ENCODE data around the gene MEIOSIN.

MEIOSIN gene

DNA sequence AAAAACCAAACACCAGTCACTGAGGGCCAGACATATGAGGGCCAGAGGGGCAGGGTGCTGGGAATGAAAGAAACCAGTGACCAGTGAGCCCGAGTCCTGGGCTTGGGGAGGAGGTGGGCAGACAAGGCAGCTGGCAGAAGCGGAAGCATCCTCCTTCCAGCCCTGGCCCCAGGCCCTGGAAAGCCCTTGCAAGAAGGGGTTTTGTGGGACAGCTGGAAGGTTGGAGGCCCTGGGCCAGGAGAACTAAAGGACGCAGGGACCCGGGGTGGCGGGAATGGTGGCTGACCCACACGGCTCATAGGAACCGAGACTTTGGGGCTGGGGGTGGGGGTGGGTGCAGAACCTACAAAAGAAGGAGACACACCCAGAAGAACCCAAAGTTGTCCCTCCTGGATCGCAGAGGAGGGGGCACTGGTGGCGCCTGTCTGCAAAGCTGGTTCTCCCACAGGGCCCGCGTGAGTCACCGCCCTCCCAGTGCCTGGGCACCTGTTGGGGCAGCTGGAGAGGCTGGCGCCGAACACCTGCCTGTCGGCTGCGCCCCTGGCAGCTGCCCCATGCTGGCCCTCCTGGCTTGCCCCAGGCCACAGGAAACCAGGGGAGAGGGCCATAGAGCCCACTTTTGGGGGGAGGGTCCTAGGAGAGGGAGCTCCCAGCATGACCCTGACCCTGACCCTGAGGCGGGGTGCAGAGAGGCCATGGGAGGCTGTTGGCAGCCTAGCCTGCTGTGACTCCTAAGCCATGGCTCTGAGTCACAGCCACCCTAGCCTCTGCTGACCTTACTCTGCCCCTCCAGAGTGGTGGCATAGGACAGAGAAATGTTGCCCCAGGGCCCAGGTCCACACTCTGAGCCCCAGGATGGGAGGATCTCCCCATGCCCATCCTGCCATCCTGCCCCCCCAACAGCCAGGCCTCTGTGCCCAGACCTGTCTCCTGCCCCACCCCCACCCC is 48.2 kb downstream of the MEIOSIN start:
- DNase-seq (ENCODE audit: extremely low spot score), result no peak

GRCh38 chr19:45782162-45782691 is 49.0 kb downstream of the MEIOSIN start, which contains the start of gene DMPK:
Gene DMPK (minus strand): TSS chr19:45782490. CDS start chr19:45782352, 138 bp downstream.
- POLR2A ChIA-PET, result interaction anchor here (0.6 kb wide), 1 partner anchor 213 kb away, joined by 9 read pairs; the partner anchor contains the start of gene CCDC61
- CTCF ChIA-PET, result interaction anchor here (0.8 to 5.4 kb wide), 5 partner anchors 9 to 35 kb away, joined by 3 to 63 read pairs (median 6); partner anchors contain the start of genes DMWD and SIX5
- no peak for DNase-seq (ENCODE audit: extremely low spot score)

More for the DNA sequence above, 48.2 kb downstream of the MEIOSIN start:
- TF ChIP-seq, protein P1, sequence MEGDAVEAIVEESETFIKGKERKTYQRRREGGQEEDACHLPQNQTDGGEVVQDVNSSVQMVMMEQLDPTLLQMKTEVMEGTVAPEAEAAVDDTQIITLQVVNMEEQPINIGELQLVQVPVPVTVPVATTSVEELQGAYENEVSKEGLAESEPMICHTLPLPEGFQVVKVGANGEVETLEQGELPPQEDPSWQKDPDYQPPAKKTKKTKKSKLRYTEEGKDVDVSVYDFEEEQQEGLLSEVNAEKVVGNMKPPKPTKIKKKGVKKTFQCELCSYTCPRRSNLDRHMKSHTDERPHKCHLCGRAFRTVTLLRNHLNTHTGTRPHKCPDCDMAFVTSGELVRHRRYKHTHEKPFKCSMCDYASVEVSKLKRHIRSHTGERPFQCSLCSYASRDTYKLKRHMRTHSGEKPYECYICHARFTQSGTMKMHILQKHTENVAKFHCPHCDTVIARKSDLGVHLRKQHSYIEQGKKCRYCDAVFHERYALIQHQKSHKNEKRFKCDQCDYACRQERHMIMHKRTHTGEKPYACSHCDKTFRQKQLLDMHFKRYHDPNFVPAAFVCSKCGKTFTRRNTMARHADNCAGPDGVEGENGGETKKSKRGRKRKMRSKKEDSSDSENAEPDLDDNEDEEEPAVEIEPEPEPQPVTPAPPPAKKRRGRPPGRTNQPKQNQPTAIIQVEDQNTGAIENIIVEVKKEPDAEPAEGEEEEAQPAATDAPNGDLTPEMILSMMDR (IDR thresholded peaks at IDR 0.05; ENCODE audit: control extremely low read depth, extremely low read depth, low read depth, missing control alignments), result no peak
- ChIA-PET CTCF (interaction anchor here (0.8 to 5.4 kb wide), 5 partner anchors 8 to 36 kb away, joined by 3 to 63 read pairs (median 6); partner anchors contain the start of genes DMWD and SIX5), POLR2A (interaction anchor here (0.6 kb wide), 1 partner anchor 12 kb away, joined by 4 read pairs; no protein-coding TSS in a partner anchor)

DNA sequence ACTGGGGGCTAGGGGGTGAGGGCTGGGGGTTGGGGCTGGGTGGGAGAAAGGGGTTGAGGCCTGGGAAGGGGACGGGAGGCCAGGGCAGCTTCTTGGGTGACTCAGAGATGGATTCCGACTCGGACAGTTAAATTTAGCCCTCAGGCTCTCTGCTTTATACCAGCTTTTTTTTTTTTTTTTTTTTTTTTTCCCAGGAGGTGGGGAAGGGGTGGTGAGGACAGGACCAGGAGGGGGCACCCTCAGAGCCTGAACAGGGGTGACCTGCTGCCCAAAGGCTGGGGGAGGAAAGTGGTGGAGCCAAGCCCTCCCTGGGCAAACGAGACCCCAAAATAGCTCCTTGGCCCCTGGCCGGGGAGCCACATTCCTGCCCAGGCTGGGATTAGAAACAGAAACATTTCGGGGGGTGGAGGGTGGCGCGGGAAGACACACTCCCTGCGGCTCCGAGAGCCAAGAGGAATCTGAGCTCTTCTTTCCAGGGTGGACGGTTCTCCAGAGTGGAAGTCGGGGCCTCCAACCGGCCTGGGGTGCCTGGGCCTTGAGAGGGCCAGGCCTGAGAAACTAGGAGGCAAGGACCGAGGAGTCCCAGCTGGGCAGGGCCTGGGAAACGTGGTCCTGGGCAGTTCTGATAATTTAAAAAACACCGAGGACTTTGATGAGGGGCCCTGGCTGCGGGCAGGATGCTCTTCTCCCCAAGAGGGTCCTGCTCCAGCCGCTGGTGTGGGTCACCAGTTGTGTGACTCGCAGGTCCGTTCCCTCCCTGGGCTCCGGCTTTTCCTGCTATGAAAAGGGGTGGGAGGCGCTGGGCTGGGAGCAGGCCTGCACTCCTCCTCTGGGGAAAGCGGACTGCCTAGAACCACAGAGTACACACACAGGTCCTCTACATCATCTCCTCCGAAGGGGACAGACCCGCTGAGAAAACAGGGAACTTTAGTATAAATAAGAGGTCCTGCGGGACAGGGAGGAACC is 49.9 kb downstream of the MEIOSIN start:
- ChIA-PET CTCF (interaction anchor here (1.6 to 5.4 kb wide), 4 partner anchors 10 to 34 kb away, joined by 5 to 63 read pairs (median 12); partner anchors contain the start of genes DMWD and SIX5), POLR2A (interaction anchor here (0.6 kb wide), 1 partner anchor 212 kb away, joined by 9 read pairs; the partner anchor contains the start of gene CCDC61)
- DNase-seq (ENCODE audit: extremely low spot score), result no peak
- TF ChIP-seq, protein P1 (IDR thresholded peaks at IDR 0.05; ENCODE audit: control extremely low read depth, extremely low read depth, low read depth, missing control alignments), result no peak

More at GRCh38 chr19:45782162-45782691, 49.0 kb downstream of the MEIOSIN start, which contains the start of gene DMPK:
- TF ChIP-seq, protein P1 (IDR thresholded peaks at IDR 0.05; ENCODE audit: control extremely low read depth, extremely low read depth, low read depth, missing control alignments), result no peak

DNA sequence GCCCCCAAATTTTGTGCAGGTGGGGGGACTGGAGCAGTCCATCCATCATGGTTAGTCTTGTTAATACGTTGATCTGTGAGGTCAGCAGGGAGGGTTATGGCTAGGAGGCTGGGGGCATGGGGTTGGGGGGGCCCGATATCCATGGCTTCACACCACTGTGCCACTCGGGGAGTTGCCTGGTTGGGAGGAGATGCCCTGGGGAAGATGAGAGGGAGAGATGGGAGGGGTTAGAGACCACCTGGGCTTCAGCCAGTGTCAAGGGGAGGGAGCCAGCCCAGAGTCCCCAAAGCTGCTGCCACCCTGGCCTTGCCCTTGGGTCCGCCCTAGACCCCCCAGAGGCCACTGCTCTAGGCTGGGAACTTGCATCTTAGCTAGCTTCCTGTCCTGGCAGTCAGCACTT is 50.9 kb downstream of the MEIOSIN start:
- ChIA-PET CTCF (interaction anchor here (0.6 to 1.8 kb wide), 3 partner anchors 15 to 33 kb away, joined by 3 to 9 read pairs (median 6); partner anchors contain the start of gene SIX5), POLR2A (no interaction called here)
- no peak for DNase-seq (ENCODE audit: extremely low spot score)
- TF ChIP-seq, protein P1 (IDR thresholded peaks at IDR 0.05; ENCODE audit: control extremely low read depth, extremely low read depth, low read depth, missing control alignments), result no peak

GRCh38 chr19:45785097-45785496 is 51.9 kb downstream of the MEIOSIN start:
- ChIA-PET POLR2A (no interaction called here), CTCF (interaction anchor here (1.6 to 1.8 kb wide), 2 partner anchors 14 to 32 kb away, joined by 6 to 9 read pairs; no protein-coding TSS in a partner anchor)
- DNase-seq (ENCODE audit: extremely low spot score), result no peak
- TF ChIP-seq, protein P1 (IDR thresholded peaks at IDR 0.05; ENCODE audit: control extremely low read depth, extremely low read depth, low read depth, missing control alignments), result no peak
